Neural progenitor cell (in vitro differentiated cells): ENCODE measurements around the gene MTX1. TPM values are rescaled to one million over a fixed set of nuclear protein-coding genes. Genes with fewer than 3 reads are reported as not detected.

Experiments used
- DNase-seq: peaks from one replicate; pipeline ENCODE4 v3.0.0-alpha.2; 2016; ENCODE audit warnings: low spot score
- H2AFZ ChIP-seq: fragments of 200-600 bp; sonication (generic); replicated peaks from 2 replicates; pipeline ENCODE4 v1.6.1; 2016; ENCODE audit warnings: antibody characterized with exemption
- H3F3A ChIP-seq: fragments of 200-600 bp; sonication (generic); 2 replicates; pipeline ENCODE4 v1.6.1; 2016; ENCODE audit warnings: antibody characterized with exemption, low read depth
- H3K27ac ChIP-seq: fragments of 200-600 bp; sonication (generic); 2 replicates; pipeline ENCODE4 v1.5.1; 2016; ENCODE audit warnings: mild to moderate bottlenecking
- H3K27me3 ChIP-seq: fragments of 200-600 bp; sonication (generic); 2 replicates; pipeline ENCODE4 v1.6.1; 2016; ENCODE audit warnings: mild to moderate bottlenecking, moderate library complexity
- H3K36me3 ChIP-seq: fragments of 200-600 bp; sonication (generic); 2 replicates; pipeline ENCODE4 v1.5.1; 2016
- H3K4me1 ChIP-seq: fragments of 200-600 bp; sonication (generic); 2 replicates; pipeline ENCODE4 v1.6.1; 2016; ENCODE audit warnings: mixed run types
- H3K4me2 ChIP-seq: fragments of 200-600 bp; sonication (generic); 2 replicates; pipeline ENCODE4 v1.6.1; 2016
- H3K4me3 ChIP-seq: fragments of 200-600 bp; sonication (generic); 2 replicates; pipeline ENCODE4 v1.5.1; 2016
- H3K79me2 ChIP-seq: fragments of 200-600 bp; sonication (generic); 2 replicates; pipeline ENCODE4 v1.6.1; 2016; ENCODE audit warnings: low read depth
- H3K9ac ChIP-seq: fragments of 200-600 bp; sonication (generic); 2 replicates; pipeline ENCODE4 v1.6.1; 2016
- H3K9me3 ChIP-seq: fragments of 200-600 bp; sonication (generic); 2 replicates; pipeline ENCODE4 v1.5.1; 2016; ENCODE audit warnings: low read depth
- H4K20me1 ChIP-seq: fragments of 200-600 bp; sonication (generic); 2 replicates; pipeline ENCODE4 v1.6.1; 2016; ENCODE audit warnings: low read depth
- H3K27ac Mint-ChIP-seq: 3 replicates; pipeline ENCODE4 v1.8.0; 2021; ENCODE audit warnings: mixed read lengths
- H3K27me3 Mint-ChIP-seq: 2 replicates; pipeline ENCODE4 v1.8.0; 2022; ENCODE audit warnings: low read depth, mild to moderate bottlenecking, inconsistent platforms, moderate library complexity, mixed read lengths; ENCODE audit not compliant: insufficient read depth
- H3K36me3 Mint-ChIP-seq: 3 replicates; pipeline ENCODE4 v1.8.0; 2021; ENCODE audit warnings: mixed read lengths
- H3K4me1 Mint-ChIP-seq: 3 replicates; pipeline ENCODE4 v1.8.0; 2021; ENCODE audit warnings: mixed read lengths
- H3K4me3 Mint-ChIP-seq: 3 replicates; pipeline ENCODE4 v1.8.0; 2021; ENCODE audit warnings: mild to moderate bottlenecking, moderate library complexity, mixed read lengths
- H3K9me3 Mint-ChIP-seq: 3 replicates; pipeline ENCODE4 v1.8.0; 2020; ENCODE audit warnings: mixed read lengths
- EZH2 ChIP-seq: fragments of 200-600 bp; sonication (generic); IDR thresholded peaks from 2 replicates; pipeline ENCODE4 v1.6.1; 2017; ENCODE audit warnings: antibody characterized with exemption, mild to moderate bottlenecking, moderate library complexity
- EZH2phosphoT487 ChIP-seq: fragments of 200-600 bp; sonication (generic); IDR thresholded peaks from 2 replicates; pipeline ENCODE4 v1.6.1; 2017; ENCODE audit warnings: antibody characterized with exemption
- total RNA-seq: library from RNA; depleted of rRNA; stranded (reverse); fragments of >200 nt; gene quantifications from 2 replicates; pipeline ENCODE4 v1.2.3, GENCODE V29; 2015; ENCODE audit warnings: low replicate concordance
- TF ChIP-seq, protein P1 (sequence below): fragments of 200-600 bp; sonication (generic); IDR thresholded peaks from 2 replicates; pipeline ENCODE4 v1.5.1; 2017; ENCODE audit warnings: antibody characterized with exemption, mild to moderate bottlenecking

MTX1 gene
- total RNA-seq, 1 donor from 2014 or later: 25.6 TPM

DNA sequence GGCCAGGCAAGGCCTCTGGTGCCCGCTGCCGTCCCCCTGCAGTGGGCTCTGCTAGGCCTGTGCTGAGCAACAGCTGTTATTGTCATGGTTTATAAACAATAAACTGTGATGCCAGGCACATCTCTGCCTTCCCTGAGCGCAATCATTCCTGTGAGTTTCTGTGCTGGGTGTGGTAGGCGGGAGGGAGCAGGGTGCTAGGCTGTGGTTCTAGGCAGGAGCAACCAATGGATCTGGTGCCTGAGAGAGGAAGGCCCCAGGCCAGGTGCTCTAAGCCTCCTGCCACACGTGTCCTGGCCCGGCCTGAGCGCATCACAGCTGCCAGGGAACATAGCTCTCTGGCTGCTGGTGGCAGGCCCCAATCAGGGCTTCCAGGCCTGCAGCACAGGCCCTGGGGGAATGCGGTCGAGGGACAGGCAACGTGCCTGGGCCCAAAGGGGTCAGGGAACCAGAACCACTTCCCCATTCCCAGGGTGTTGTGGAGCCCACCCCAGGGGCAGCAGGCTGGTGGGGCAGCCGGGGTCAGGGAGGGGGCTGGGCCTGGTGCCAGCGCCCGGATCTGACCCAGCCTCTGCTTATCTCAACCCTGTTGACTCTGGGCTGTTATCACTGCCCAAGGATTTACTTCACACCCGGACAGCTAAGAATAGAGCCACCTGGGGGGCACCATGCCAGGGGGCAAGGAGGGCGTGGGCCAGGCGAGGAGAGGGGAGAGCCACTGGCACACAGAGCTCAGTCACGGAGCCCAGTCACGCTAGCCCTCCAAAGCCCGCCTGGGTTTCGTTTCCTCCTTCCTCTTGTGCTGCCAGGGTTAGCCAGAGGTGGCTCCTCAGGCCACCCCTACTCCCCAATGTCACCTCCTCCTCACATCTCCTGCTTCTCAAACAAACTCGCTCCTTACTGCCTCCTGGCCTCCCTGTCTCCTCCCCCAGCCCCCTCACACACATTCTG lies 23.4 kb upstream of the MTX1 start:
- H4K20me1 ChIP-seq: no peaks in the 10 kb centered on the region
- no peak overlapping the region for H2AFZ ChIP-seq
- peaks cover 4% of the 10 kb centered on the region for H3K9me3 Mint-ChIP-seq
- no peaks in the 10 kb centered on the region for H3K36me3 ChIP-seq
- no peak overlapping the region for H3K4me3 ChIP-seq
- H3K79me2 ChIP-seq: no peaks in the 10 kb centered on the region
- no peak overlapping the region for H3K4me3 Mint-ChIP-seq
- no peak for DNase-seq
- peaks cover 11% of the 10 kb centered on the region for H3K36me3 Mint-ChIP-seq
- peaks cover 5% of the 10 kb centered on the region for H3K4me1 ChIP-seq
- H3K27ac ChIP-seq: no peak overlapping the region
- peaks cover 8% of the 10 kb centered on the region for H3F3A ChIP-seq
- H3K27me3 ChIP-seq: no peaks in the 10 kb centered on the region
- no peak overlapping the region for H3K9ac ChIP-seq
- TF ChIP-seq EZH2phosphoT487 (no peak), EZH2 (no peak)
- TF ChIP-seq, protein P1, sequence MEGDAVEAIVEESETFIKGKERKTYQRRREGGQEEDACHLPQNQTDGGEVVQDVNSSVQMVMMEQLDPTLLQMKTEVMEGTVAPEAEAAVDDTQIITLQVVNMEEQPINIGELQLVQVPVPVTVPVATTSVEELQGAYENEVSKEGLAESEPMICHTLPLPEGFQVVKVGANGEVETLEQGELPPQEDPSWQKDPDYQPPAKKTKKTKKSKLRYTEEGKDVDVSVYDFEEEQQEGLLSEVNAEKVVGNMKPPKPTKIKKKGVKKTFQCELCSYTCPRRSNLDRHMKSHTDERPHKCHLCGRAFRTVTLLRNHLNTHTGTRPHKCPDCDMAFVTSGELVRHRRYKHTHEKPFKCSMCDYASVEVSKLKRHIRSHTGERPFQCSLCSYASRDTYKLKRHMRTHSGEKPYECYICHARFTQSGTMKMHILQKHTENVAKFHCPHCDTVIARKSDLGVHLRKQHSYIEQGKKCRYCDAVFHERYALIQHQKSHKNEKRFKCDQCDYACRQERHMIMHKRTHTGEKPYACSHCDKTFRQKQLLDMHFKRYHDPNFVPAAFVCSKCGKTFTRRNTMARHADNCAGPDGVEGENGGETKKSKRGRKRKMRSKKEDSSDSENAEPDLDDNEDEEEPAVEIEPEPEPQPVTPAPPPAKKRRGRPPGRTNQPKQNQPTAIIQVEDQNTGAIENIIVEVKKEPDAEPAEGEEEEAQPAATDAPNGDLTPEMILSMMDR: no peak
- H3K27me3 Mint-ChIP-seq: peaks cover 15% of the 10 kb centered on the region
- no peaks in the 10 kb centered on the region for H3K9me3 ChIP-seq
- H3K4me2 ChIP-seq: no peak overlapping the region
- peak overlapping the region; percentile 62 for H3K27ac Mint-ChIP-seq
- H3K4me1 Mint-ChIP-seq: peaks cover 7% of the 10 kb centered on the region

DNA sequence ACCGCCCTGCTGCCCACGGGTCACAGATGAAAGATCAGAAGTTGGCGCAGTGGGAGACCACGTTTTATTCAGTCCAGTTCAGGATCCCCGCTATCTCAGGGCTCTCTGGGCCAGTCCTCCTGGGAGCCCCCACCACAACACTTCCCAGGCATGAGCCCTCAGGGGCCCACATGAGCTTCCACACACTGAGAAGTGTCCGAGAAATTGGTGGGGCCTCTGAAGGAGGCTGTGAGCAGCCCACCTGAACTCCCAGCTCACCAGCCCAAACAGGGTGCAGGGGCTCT lies 22.8 kb upstream of the MTX1 start:
- no peak overlapping the region for H3K27ac ChIP-seq
- no peak overlapping the region for H3K4me2 ChIP-seq
- peaks cover 8% of the 10 kb centered on the region for H3F3A ChIP-seq
- no peak for TF ChIP-seq EZH2phosphoT487
- no peak for TF ChIP-seq EZH2
- TF ChIP-seq, protein P1: no peak
- H3K27me3 ChIP-seq: no peaks in the 10 kb centered on the region
- peaks cover 5% of the 10 kb centered on the region for H3K4me1 ChIP-seq
- no peak overlapping the region for H3K9ac ChIP-seq
- no peak overlapping the region for H2AFZ ChIP-seq
- Mint-ChIP-seq H3K27me3 (peaks cover 15% of the 10 kb centered on the region), H3K36me3 (peaks cover 11% of the 10 kb centered on the region), H3K27ac (peak overlapping the region; percentile 62), H3K4me1 (peaks cover 7% of the 10 kb centered on the region), H3K9me3 (peaks cover 4% of the 10 kb centered on the region), H3K4me3 (no peak overlapping the region)
- no peak overlapping the region for H3K4me3 ChIP-seq
- H3K36me3 ChIP-seq: no peaks in the 10 kb centered on the region
- no peaks in the 10 kb centered on the region for H3K9me3 ChIP-seq
- no peak for DNase-seq
- H4K20me1 ChIP-seq: no peaks in the 10 kb centered on the region
- no peaks in the 10 kb centered on the region for H3K79me2 ChIP-seq

DNA sequence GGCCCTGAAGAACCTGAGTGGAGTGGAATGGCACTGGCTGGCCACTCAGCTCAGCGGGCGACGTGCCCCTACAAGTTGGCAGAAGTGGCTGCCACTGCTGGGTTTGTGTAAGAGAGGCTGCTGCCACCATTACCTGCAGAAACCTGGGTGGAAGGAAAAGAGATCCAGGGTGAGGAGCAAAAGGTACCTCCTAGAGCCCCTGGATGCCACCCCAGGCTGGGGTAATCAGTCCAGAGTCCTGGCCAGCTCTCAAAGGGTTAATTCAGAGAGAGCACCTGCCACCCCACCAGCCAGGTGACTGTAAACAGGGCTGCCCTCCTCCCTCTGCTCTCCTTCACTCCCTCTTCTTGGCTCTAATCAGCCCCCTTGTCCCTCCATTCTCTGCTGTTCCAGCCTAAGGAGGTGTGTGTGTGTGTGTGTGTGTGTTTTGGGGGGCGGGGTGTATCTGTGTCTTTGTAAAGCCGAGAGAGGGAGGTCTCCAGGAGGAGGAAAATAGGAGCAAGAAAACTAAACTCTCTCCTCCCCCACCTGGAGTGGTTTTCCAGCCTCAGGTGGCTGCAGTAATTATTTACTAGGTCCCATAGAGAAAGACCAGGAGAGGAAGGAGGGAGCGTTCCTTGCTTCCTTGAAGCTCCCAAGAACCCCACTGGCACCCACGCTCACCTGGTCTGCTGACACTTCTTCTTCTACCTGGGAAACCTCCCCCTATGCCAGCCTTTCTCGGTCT lies 22.3 kb upstream of the MTX1 start:
- Histone ChIP-seq H3K9ac (no peak overlapping the region), H3K4me3 (no peak overlapping the region), H3K9me3 (no peaks in the 10 kb centered on the region), H3K27me3 (no peaks in the 10 kb centered on the region), H4K20me1 (no peaks in the 10 kb centered on the region), H3K79me2 (no peaks in the 10 kb centered on the region), H3K4me1 (peaks cover 5% of the 10 kb centered on the region), H3K4me2 (no peak overlapping the region), H3K27ac (no peak overlapping the region), H3K36me3 (no peaks in the 10 kb centered on the region), H2AFZ (no peak overlapping the region), H3F3A (peaks cover 8% of the 10 kb centered on the region)
- H3K4me3 Mint-ChIP-seq: peak overlapping the region; percentile 53
- H3K36me3 Mint-ChIP-seq: peaks cover 10% of the 10 kb centered on the region
- H3K27me3 Mint-ChIP-seq: peaks cover 15% of the 10 kb centered on the region
- peaks cover 7% of the 10 kb centered on the region for H3K4me1 Mint-ChIP-seq
- peaks cover 4% of the 10 kb centered on the region for H3K9me3 Mint-ChIP-seq
- H3K27ac Mint-ChIP-seq: peak overlapping the region; percentile 57
- DNase-seq: no peak
- no peak for TF ChIP-seq EZH2phosphoT487
- no peak for TF ChIP-seq EZH2
- TF ChIP-seq, protein P1: no peak
